ENCODE measurements around the gene SMIM20. TPM values are rescaled to one million over a fixed set of nuclear protein-coding genes. Genes with fewer than 3 reads are reported as not detected.

SMIM20 gene
- total RNA-seq, 4 donors from 2014 or later, result 3.6 to 19.8 (median 15.5) TPM

DNA sequence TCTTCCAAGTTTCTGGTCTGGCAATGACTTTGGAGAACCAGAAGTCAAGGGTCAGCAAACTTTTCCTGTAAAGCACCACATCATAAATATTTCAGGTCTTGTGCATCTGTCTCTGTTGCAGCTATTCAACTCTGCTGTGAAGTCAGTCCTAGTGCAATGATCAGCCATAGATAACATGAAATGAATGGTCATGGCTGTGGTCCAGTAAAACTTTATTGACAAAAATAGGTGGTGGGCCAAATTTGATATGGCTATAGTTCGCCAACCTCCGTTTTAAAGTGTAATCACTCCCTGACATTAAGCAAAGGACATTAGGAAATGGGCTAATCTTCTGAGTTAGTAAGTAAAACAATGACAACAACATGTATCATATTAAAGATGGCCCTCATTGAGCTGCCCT lies 30.5 kb upstream of the SMIM20 start:
- no peak for TF ChIP-seq POLR2A (IDR thresholded peaks at IDR 0.05)
- TF ChIP-seq, protein P1, sequence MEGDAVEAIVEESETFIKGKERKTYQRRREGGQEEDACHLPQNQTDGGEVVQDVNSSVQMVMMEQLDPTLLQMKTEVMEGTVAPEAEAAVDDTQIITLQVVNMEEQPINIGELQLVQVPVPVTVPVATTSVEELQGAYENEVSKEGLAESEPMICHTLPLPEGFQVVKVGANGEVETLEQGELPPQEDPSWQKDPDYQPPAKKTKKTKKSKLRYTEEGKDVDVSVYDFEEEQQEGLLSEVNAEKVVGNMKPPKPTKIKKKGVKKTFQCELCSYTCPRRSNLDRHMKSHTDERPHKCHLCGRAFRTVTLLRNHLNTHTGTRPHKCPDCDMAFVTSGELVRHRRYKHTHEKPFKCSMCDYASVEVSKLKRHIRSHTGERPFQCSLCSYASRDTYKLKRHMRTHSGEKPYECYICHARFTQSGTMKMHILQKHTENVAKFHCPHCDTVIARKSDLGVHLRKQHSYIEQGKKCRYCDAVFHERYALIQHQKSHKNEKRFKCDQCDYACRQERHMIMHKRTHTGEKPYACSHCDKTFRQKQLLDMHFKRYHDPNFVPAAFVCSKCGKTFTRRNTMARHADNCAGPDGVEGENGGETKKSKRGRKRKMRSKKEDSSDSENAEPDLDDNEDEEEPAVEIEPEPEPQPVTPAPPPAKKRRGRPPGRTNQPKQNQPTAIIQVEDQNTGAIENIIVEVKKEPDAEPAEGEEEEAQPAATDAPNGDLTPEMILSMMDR (IDR thresholded peaks at IDR 0.05), result no peak
- no peak for DNase-seq
- H3K4me3 ChIP-seq, result no peak overlapping the region
- H3K27me3 ChIP-seq, result peaks cover 0 to 11% (median 0%) of the 10 kb centered on the region in 4 donors
- no peaks in the 10 kb centered on the region for H3K9me3 ChIP-seq
- intact Hi-C loops (cut with DNase I), result no loop called here
- no peaks in the 10 kb centered on the region for H3K4me1 ChIP-seq
- H3K36me3 ChIP-seq, result no peaks in the 10 kb centered on the region
- WGBS, 2 donors, result 100% methylated on average over 2 of the region's 2 CpGs
- no peak overlapping the region for H3K27ac ChIP-seq

DNA sequence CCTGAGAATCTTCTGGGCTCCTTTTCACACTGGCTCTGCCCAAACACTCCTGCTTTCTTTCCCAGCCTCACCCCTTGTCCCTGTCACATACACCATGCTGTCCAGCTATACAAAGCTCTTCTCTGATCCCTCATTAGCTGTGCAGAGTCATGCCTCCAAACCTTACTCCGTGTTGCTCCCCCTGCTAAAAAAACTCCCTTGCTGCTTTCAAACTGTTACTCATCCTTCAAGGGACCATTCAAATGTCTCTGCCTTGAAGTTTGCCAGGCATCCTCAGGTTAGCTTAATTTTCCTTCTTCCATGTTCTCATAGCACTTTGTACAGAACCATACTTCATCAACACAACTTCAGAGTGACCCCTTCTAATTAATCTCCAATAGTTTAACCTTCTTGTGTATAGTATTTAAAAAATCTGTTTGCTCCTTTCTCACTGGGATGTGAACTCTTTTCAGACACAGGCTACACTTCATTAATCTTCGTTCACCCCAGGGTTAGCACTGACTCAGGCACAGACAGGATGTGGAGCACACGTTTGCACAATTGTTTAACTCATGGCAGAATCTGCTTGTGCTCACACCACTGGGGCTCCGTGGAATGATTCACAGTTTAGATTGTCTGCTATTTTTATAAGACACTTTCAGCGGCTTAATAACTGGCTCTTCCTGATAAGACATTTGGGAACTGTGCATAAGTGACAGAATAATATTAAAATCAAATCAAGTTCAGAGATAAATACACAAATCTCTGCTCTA lies 29.8 kb upstream of the SMIM20 start:
- Histone ChIP-seq H3K36me3 (no peaks in the 10 kb centered on the region), H3K27me3 (peaks cover 0 to 10% (median 0%) of the 10 kb centered on the region in 4 donors), H3K4me1 (no peaks in the 10 kb centered on the region), H3K4me3 (no peak overlapping the region), H3K9me3 (no peaks in the 10 kb centered on the region), H3K27ac (no peak overlapping the region)
- WGBS, 2 donors, result 6 to 14% methylated on average over 5 of the region's 5 CpGs
- intact Hi-C loops (cut with DNase I), result no loop called here
- TF ChIP-seq, protein P1 (IDR thresholded peaks at IDR 0.05), result no peak
- TF ChIP-seq POLR2A (IDR thresholded peaks at IDR 0.05), result no peak
- DNase-seq, result no peak

DNA sequence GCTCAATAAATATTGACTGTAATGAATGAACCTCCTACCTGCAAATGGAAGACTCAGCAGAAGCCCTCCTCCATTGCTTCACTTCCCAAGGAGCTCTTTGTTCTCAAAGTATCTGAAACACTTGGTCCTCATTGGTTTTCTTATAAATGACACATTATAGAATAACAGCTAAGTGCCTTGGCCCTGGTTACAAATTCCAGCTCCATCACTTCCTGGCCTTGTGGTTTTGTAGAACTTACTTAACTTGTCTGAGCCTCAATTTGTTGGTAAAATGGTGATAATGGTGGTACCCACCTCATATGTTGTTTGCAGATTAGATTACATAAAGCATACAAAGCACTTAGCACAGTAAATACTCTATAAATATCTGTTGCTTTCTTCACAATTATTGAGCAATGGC lies 25.2 kb upstream of the SMIM20 start:
- Histone ChIP-seq H3K9me3 (no peaks in the 10 kb centered on the region), H3K4me1 (no peaks in the 10 kb centered on the region), H3K36me3 (no peaks in the 10 kb centered on the region), H3K4me3 (no peak overlapping the region), H3K27me3 (peaks cover 0 to 5% (median 0%) of the 10 kb centered on the region in 4 donors), H3K27ac (no peak overlapping the region)
- no peak for TF ChIP-seq POLR2A (IDR thresholded peaks at IDR 0.05)
- TF ChIP-seq, protein P1 (IDR thresholded peaks at IDR 0.05), result no peak
- DNase-seq, result no peak
- intact Hi-C loops (cut with DNase I), result no loop called here

DNA sequence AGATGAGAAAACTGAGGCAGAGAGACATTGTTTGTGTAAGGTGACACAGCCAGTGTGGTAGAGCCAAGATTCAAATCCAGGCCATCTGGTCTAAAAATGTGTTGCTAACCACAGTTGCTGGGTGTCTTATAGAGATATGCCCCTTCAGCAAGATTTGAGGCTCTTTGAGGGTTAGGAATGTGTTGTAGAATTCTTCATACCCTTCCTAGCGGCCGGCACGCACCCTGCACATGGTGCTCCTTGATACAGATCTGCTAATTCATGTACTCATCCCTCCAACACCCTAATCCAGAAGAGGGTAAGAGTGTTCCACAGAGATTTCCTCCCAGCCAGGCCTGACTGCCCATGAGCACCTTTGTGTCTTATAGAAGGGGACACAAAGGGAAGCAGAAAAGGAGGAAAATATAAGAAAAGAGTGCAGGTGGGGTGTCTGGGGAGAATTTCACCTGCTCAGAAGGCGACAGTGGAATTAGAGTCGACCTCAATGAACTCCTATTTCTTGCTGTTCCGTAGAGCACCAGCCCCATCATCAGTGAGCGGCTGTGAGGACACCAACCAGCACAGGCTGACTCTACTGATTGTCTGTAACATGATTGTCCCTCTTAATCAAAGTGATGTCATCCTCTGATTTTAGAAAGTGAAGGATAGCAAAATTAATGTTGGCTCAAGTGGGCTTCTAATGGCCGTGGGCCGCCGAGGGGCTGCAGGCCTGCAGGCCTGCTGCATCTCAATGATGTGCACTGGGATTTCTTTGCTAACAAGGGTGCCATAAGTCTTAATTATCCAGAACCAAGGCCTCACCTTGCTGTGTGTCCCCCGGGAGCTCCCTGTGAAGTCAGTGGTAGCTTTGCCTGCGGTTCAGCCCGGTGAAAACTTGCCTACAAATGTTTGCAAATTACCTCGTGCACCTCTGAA lies 24.2 kb upstream of the SMIM20 start:
- H3K36me3 ChIP-seq, result no peaks in the 10 kb centered on the region
- 87 to 91% methylated on average over 14 of the region's 14 CpGs for WGBS, 2 donors
- H3K27me3 ChIP-seq, result peaks cover 0 to 5% (median 0%) of the 10 kb centered on the region in 4 donors
- intact Hi-C loops (cut with DNase I), result no loop called here
- H3K27ac ChIP-seq, result no peak overlapping the region
- no peaks in the 10 kb centered on the region for H3K4me1 ChIP-seq
- H3K9me3 ChIP-seq, result no peaks in the 10 kb centered on the region
- TF ChIP-seq, protein P1 (IDR thresholded peaks at IDR 0.05), result no peak
- no peak for TF ChIP-seq POLR2A (IDR thresholded peaks at IDR 0.05)
- no peak for DNase-seq
- H3K4me3 ChIP-seq, result no peak overlapping the region

Measured in esophagus squamous epithelium (tissue), 5 donors.